HG03432 (cell line): ENCODE measurements around the gene TAT.
"Not testable (repeated sequence)": the region's sequence is repeated elsewhere in the genome, so short reads cannot be mapped to it uniquely, and the experiment has no call there.

Source experiments
- ATAC-seq: cut with Tn5 transposase; IDR thresholded peaks from one replicate; pipeline ENCODE4 v1.9.1; 2021; ENCODE audit warnings: mild to moderate bottlenecking, moderate library complexity; ENCODE audit not compliant: unreplicated experiment

TAT gene

GRCh38 chr16:71585318-71585703 lies 8.4 kb upstream of the TAT start:
- no peak for ATAC-seq

GRCh38 chr16:71584543-71585317 lies 7.8 kb upstream of the TAT start:
- ATAC-seq, result no peak

GRCh38 chr16:71582553-71582848 lies 5.6 kb upstream of the TAT start:
- not testable (repeated sequence) for ATAC-seq

GRCh38 chr16:71574702-71575101 lies 2.2 kb downstream of the TAT start:
- ATAC-seq, result no peak

- ATAC-seq, result no peak
Observed at GRCh38 chr16:71573387-71574094, 3.4 kb downstream of the TAT start.

- ATAC-seq, result no peak
Observed at GRCh38 chr16:71572497-71573116, 4.3 kb downstream of the TAT start.

GRCh38 chr16:71570144-71570543 lies 6.7 kb downstream of the TAT start:
- ATAC-seq, result no peak

GRCh38 chr16:71569621-71570020 lies 7.3 kb downstream of the TAT start:
- no peak for ATAC-seq

GRCh38 chr16:71568551-71568950 lies 8.3 kb downstream of the TAT start:
- no peak for ATAC-seq

GRCh38 chr16:71567931-71568330 lies 9.0 kb downstream of the TAT start:
- no peak for ATAC-seq

GRCh38 chr16:71565812-71566700 lies 10.8 kb downstream of the TAT start:
- no peak for ATAC-seq

- no peak for ATAC-seq
Observed at GRCh38 chr16:71564335-71564967, 12.4 kb downstream of the TAT start.

- no peak for ATAC-seq
Observed at GRCh38 chr16:71562552-71562951, 14.3 kb downstream of the TAT start.

GRCh38 chr16:71561886-71562285 lies 15.0 kb downstream of the TAT start:
- ATAC-seq, result not testable (repeated sequence)

- ATAC-seq, result no peak
Observed at GRCh38 chr16:71559855-71560254, 17.0 kb downstream of the TAT start.

GRCh38 chr16:71557954-71558582 lies 18.8 kb downstream of the TAT start:
- ATAC-seq, result no peak

GRCh38 chr16:71557299-71557698 lies 19.6 kb downstream of the TAT start:
- no peak for ATAC-seq

- ATAC-seq, result no peak
Observed at GRCh38 chr16:71555230-71555891, 21.5 kb downstream of the TAT start.

GRCh38 chr16:71552698-71553503 lies 24.0 kb downstream of the TAT start:
- ATAC-seq, result no peak
